Measurements from ENCODE around the gene FXN.
"Not testable (repeated sequence)": the region's sequence is repeated elsewhere in the genome, so short reads cannot be mapped to it uniquely, and the experiment has no call there.

Gene FXN

GRCh38 chr9:69023650-69024049 is 11.9 kb upstream of the FXN start:
- DNase-seq (ENCODE audit: extremely low read depth in 1 of 2, low read depth in 1 of 2) = no peak

- no peak for DNase-seq (ENCODE audit: extremely low read depth in 1 of 2, low read depth in 1 of 2)
These were observed 8.0 kb upstream of the FXN start for GRCh38 chr9:69027355-69028097.

DNA sequence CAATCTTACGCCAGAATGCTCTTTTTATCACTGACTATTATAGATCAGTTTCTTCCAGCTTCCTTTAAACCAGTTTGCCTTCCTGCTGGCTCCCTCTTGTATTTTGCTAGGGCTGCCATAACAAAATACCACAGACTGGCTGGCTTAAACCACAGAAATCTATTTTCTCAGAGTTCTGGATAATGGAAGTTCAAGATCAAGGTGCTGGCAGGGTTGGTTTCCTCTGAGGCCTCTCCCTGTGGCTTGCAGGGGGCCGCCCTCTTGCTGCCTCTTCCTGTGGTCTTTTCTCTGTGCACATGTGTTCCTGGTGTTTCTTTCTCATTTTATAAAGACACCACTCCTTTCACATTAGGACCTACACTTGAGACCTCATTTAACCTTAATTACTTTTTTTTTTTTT is 6.8 kb upstream of the FXN start:
- DNase-seq (ENCODE audit: extremely low read depth in 1 of 2, low read depth in 1 of 2) = no peak

DNA sequence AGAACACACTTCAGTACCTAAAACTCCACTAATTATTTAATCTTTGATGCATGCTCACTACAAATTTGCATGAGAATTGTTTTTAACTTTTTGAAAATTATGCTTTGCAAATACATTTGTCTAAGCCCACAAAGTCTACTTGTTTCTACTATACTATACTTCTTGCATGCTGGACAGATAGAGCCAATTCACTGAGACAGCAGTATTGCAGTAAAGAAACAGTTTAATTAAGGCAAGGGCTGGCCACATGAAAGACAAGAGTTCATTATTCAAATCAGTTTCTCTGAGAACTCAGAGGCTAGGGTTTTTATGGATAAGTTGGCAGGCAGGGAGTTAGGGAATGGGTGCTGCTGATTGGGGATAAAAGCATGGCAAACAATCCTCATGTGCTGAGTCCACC is 6.0 kb upstream of the FXN start:
- DNase-seq (ENCODE audit: extremely low read depth in 1 of 2, low read depth in 1 of 2) = no peak

DNA sequence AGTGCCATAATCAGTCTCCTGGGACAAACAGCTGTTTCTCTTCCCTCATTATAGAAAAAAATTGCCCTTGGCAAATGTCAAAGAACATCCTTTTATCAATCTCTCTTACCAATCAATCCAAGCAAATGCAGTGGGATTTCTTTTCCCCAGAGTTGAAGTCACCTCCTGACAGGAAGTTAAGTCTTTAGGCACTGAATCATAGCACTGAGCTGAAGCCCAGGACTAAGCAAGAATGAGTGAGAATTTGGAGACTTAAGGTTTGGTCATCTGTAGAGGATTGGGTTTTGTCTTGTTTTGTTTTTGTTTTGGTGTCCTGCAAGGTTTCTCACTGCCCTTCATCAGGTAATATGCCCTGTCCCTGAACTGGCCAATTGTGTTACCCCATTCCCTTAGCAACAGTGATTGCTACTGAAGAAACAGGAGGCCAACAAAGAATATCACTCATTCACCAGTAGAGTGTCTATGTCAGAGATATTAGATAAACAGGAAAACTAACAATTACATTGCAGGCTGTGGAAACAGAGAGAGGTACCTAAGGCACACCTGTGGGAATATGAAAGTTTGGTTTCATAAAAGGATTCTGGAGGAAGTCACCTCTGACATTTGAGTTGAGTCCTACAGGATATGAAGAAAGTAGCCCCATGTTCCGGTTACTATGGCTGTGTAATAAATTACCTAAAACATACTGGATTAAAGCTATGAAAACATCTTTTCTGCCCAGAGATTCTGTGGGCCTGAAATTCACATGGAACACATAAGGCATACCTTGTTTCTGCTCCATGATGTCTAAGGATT is 4.5 kb upstream of the FXN start:
- no peak for DNase-seq (ENCODE audit: extremely low read depth in 1 of 2, low read depth in 1 of 2)

DNA sequence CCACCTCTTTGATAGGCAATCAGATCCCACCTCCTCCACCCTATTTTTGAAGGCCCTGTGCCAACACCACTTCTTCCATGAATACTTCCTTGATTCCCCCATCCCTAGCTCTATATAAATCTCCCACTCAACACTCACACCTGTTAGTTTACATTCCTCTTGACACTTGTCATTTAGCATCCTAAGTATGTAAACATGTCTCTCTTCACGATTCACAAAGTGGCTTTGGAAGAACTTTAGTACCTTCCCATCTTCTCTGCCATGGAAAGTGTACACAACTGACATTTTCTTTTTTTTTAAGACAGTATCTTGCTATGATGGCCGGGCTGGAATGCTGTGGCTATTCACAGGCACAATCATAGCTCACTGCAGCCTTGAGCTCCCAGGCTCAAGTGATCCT is 1.5 kb upstream of the FXN start:
- no peak for DNase-seq (ENCODE audit: extremely low read depth in 1 of 2, low read depth in 1 of 2)

GRCh38 chr9:69036309-69036708 is 757 bp downstream of the FXN start:
- no peak for DNase-seq (ENCODE audit: extremely low read depth in 1 of 2, low read depth in 1 of 2)

- DNase-seq (ENCODE audit: extremely low read depth in 1 of 2, low read depth in 1 of 2) = no peak
These were observed 1.2 kb downstream of the FXN start for GRCh38 chr9:69036799-69037198.

GRCh38 chr9:69040646-69041045 is 5.1 kb downstream of the FXN start:
- no peak for DNase-seq (ENCODE audit: extremely low read depth in 1 of 2, low read depth in 1 of 2)

GRCh38 chr9:69044240-69045219 is 9.0 kb downstream of the FXN start:
- DNase-seq (ENCODE audit: extremely low read depth in 1 of 2, low read depth in 1 of 2) = no peak

- DNase-seq (ENCODE audit: extremely low read depth in 1 of 2, low read depth in 1 of 2) = no peak
These were observed 10.3 kb downstream of the FXN start for GRCh38 chr9:69045821-69046220.

DNA sequence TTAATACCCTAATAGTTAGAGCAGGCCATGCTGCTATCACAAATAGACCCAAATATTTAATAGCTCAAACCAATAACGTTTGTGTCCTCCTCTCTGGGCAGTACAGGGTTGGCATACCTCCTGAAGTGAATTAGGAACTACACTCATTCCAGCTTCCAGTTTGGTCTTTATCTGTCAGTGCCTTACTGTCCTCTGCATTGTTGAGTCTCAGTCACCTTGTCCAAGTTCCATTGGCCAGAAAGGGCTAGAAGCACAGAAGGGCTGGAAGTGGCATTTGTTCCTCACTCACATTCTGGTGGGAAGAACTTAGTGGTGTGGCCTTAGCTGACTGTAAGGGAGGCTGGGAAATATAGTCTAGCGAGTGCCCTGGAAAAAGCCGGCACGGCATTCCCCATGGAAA is 11.2 kb downstream of the FXN start:
- no peak for DNase-seq (ENCODE audit: extremely low read depth in 1 of 2, low read depth in 1 of 2)

DNA sequence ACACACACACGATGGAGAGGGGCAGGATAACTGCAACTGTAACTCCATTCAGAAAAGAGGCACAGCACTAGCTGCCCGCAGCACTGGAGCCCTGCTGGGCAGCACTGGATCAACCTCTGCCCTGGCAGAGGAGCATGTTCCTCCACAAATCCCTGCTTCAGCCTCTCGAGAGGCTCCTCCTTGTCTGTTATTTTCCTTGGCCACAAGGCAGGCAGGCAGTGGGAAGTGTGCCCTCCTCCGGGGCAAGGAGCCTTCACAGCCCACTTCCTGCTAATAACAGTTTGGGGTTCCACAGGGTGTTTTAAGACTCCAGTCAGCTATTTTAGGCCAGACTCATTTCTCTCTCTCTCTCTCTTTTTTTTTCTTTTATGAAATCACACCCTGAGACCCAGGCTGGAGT is 11.8 kb downstream of the FXN start:
- no peak for DNase-seq (ENCODE audit: extremely low read depth in 1 of 2, low read depth in 1 of 2)

DNA sequence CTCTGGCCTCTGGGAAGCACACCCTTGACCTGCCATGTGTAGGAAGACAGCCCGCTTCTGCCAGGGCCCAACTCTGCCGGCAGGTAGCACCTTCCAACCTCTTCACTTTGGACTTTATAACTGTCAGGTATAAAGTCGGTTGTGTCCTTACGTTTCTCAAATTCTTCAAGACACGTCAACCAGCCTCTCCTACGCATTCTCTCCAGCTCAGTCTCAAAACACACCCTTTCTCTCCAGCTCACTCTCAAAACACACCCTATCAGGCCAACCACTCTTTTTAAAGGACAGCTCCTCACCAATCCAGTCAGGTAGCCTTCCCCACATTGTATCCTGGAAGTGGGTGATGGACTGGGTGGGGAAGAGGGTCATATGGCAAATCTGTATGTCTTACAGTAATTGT is 13.5 kb downstream of the FXN start:
- DNase-seq (ENCODE audit: extremely low read depth in 1 of 2, low read depth in 1 of 2) = no peak

DNA sequence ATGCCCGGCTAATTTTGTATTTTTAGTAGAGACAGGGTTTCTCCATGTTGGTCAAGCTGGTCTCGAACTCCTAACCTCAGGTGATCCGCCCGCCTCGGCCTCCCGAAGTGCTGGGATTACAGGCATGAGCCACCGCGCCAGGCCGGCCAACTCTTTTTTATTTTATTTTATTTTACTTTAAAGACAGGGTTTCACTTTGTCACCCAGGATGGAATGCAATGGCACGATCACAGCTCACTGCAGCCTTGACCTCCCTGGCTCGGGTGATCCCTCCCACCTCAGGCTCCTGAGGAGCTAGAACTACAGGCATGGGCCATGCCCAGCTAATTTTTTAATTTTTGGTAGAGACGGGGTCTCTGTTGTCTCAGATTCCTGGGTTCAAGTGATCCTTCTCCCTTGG is 15.4 kb downstream of the FXN start:
- DNase-seq (ENCODE audit: extremely low read depth in 1 of 2, low read depth in 1 of 2) = not testable (repeated sequence)

DNA sequence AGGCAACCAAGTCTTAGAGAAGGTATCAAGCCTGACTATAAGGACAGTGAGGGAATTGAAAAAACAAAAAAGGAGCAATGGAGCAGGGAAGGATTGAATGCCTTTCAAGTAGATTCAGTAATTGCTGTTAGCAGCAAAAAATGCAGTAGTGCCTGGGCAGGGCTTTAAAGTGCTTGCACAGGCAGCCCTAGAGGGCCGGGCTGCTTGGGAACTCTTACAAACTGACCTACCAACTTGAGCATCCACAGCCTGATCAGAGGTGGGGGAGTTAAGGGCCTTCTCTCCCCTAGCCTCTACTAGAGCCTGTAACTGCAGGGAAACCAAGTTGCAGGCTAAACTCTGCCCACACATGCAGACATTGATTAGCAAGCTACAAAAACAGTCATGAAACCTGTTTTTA is 19.4 kb downstream of the FXN start:
- DNase-seq (ENCODE audit: extremely low read depth in 1 of 2, low read depth in 1 of 2) = no peak

- no peak for DNase-seq (ENCODE audit: extremely low read depth in 1 of 2, low read depth in 1 of 2)
These were observed 20.8 kb downstream of the FXN start for GRCh38 chr9:69056191-69056815.

GRCh38 chr9:69058101-69058500 is 22.5 kb downstream of the FXN start:
- no peak for DNase-seq (ENCODE audit: extremely low read depth in 1 of 2, low read depth in 1 of 2)

GRCh38 chr9:69060766-69061165 is 25.2 kb downstream of the FXN start:
- no peak for DNase-seq (ENCODE audit: extremely low read depth in 1 of 2, low read depth in 1 of 2)

GRCh38 chr9:69062195-69062594 is 26.6 kb downstream of the FXN start:
- no peak for DNase-seq (ENCODE audit: extremely low read depth in 1 of 2, low read depth in 1 of 2)

DNA sequence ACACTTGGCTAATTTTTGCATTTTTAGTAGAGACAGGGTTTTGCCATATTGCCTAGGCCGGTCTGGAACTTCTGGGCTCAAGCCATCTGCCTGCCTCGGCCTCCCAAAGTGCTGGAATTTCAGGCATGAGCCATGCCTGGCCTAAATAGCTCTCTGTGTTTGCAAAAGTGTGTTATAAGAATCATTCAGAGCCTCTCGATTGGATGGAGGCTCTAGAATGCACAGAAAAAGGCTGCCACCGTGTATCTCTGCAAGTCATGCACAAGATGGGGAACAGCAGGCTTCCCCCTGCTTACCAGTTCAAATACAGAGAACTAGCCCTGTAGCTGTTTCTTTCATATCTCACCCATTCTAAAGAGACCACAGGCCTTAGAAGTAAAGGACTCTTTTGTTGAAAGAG is 28.3 kb downstream of the FXN start:
- DNase-seq (ENCODE audit: extremely low read depth in 1 of 2, low read depth in 1 of 2) = no peak
